Fibroblast of lung (primary cell): ENCODE data around the gene TENM4.

Source experiments
- EZH2 ChIP-seq: IDR thresholded peaks from 2 replicates; pipeline ENCODE4 v1.5.1; 2012; ENCODE audit warnings: low read length, control low read depth, mild to moderate bottlenecking; ENCODE audit errors: missing control alignments
- TF ChIP-seq, protein P1 (sequence below), 2 donors: IDR thresholded peaks in 1 of 2; conservative IDR thresholded peaks in 1 of 2; 1 replicate in 1 of 2; 2 replicates in 1 of 2; pipeline ENCODE4 v1.5.1; 2011 to 2012; ENCODE audit warnings: low read length in 2 of 2, control low read depth in 1 of 2, inconsistent platforms in 1 of 2, low read depth in 1 of 2, mild to moderate bottlenecking in 1 of 2

DNA sequence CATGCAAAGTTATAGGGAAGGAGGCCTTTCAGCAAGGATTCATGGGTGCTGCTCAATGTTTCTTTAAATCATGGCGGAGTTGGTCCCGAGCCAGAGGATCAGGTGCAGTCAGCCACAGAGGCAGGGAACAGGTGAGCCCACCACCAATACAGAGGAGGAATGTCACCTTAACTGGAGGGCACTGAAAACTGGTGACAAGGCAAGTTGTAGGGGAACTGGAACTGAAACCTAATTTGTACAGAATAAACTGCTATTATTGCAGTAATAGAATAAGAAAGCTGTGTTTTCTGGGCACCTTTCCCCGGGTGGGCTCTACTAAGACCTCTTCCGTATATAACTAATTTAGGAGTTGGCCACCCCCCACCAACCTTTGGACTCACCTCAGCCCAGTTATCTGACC, 570.2 kb downstream of the TENM4 start:
- TF ChIP-seq, protein P1, sequence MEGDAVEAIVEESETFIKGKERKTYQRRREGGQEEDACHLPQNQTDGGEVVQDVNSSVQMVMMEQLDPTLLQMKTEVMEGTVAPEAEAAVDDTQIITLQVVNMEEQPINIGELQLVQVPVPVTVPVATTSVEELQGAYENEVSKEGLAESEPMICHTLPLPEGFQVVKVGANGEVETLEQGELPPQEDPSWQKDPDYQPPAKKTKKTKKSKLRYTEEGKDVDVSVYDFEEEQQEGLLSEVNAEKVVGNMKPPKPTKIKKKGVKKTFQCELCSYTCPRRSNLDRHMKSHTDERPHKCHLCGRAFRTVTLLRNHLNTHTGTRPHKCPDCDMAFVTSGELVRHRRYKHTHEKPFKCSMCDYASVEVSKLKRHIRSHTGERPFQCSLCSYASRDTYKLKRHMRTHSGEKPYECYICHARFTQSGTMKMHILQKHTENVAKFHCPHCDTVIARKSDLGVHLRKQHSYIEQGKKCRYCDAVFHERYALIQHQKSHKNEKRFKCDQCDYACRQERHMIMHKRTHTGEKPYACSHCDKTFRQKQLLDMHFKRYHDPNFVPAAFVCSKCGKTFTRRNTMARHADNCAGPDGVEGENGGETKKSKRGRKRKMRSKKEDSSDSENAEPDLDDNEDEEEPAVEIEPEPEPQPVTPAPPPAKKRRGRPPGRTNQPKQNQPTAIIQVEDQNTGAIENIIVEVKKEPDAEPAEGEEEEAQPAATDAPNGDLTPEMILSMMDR (conservative IDR thresholded peaks at IDR 0.05 in 1 of 2, IDR thresholded peaks at IDR 0.05 in 1 of 2; ENCODE audit: low read depth in 1 of 2, low read length in 2 of 2): no peak
- no peak for TF ChIP-seq EZH2
